Measurements from ENCODE around the gene TMEM164. TPM values are rescaled to one million over a fixed set of nuclear protein-coding genes. Genes with fewer than 3 reads are reported as not detected.

TMEM164 gene
- total and polyA plus RNA-seq, 7 donors, result 14.5 to 42.4 (median 31.7) TPM

DNA sequence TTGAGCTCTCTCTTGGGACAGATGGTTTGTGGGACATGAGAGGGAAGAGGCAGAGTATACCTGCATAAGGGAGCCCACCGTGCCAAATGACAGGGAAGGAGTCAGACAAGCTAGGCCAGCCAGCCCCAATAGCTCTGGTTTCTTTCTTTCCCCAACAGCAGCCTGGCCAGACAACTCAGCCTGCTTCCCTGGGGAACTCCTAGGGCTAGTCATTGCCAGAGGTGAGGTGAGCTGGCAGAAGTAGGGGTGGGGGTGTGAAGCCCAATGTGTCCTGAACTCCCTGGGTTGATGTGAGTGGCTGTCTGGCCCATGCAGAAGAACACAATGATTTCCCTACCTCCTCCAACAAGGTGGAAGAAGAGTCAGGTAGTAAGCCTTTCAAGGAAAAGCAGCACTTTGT, 179.4 kb downstream of the TMEM164 start:
- no peaks in the 10 kb centered on the region for H3K4me1 ChIP-seq
- H3K4me3 ChIP-seq, result no peak overlapping the region
- WGBS, 3 donors, result 80 to 88% methylated on average over 1 of the region's 1 CpG; no CpG with 5 or more reads in 1 of the 3 donors
- H3K36me3 ChIP-seq (ENCODE audit: insufficient read depth in 1 of 2, low read depth in 1 of 2), result no peaks in the 10 kb centered on the region
- peaks cover 4% of the 10 kb centered on the region for H3K9me3 ChIP-seq
- H3K27ac ChIP-seq, result no peak overlapping the region
- no peak for TF ChIP-seq CTCF (IDR thresholded peaks at IDR 0.05)
- no peak for DNase-seq
- peaks cover 0 to 4% (median 0%) of the 10 kb centered on the region in 3 donors for H3K27me3 ChIP-seq (ENCODE audit: insufficient read depth in 3 of 3, low read length in 2 of 3)
- intact Hi-C loops (cut with DNase I), result no loop called here
- ATAC-seq, result no peak

DNA sequence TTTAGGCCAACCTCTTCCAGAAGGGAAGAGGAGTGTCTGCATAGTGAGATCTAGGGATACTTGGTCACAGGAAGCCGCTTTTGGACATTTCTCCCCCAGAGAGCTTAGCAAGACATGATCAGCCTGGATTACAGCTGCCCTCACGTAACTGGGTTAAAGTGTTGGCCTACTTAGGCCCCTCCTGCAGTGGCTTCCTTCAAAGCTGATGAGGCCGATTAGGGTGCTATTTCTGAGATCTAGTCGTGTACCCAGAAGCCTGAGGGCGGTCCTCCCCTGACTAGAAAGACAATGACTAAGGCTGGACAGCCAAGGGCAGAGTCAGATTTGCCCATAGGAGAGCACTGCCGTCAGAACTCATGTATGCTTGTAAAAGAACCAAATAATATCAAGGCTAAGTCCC, 180.0 kb downstream of the TMEM164 start:
- Histone ChIP-seq H3K27me3 (ENCODE audit: insufficient read depth in 3 of 3, low read length in 2 of 3) (peaks cover 0 to 4% (median 0%) of the 10 kb centered on the region in 3 donors), H3K27ac (no peak overlapping the region), H3K4me1 (no peaks in the 10 kb centered on the region), H3K9me3 (peaks cover 4% of the 10 kb centered on the region), H3K36me3 (ENCODE audit: insufficient read depth in 1 of 2, low read depth in 1 of 2) (no peaks in the 10 kb centered on the region), H3K4me3 (no peak overlapping the region)
- 70 to 89% (median 84%) methylated on average over 6 of the region's 6 CpGs for WGBS, 3 donors
- no peak for ATAC-seq
- no peak for DNase-seq
- intact Hi-C loops (cut with DNase I), result no loop called here
- no peak for TF ChIP-seq CTCF (IDR thresholded peaks at IDR 0.05)

GRCh38 chrX:110183314-110183713, 180.4 kb downstream of the TMEM164 start:
- intact Hi-C loops (cut with DNase I), result no loop called here
- no peak for ATAC-seq
- H3K4me3 ChIP-seq, result no peak overlapping the region
- H3K27me3 ChIP-seq (ENCODE audit: insufficient read depth in 3 of 3, low read length in 2 of 3), result peaks cover 0 to 4% (median 0%) of the 10 kb centered on the region in 3 donors
- no peak for DNase-seq
- WGBS, 3 donors, result 86 to 100% (median 99%) methylated on average over 2 of the region's 2 CpGs
- peaks cover 4% of the 10 kb centered on the region for H3K9me3 ChIP-seq
- no peaks in the 10 kb centered on the region for H3K36me3 ChIP-seq (ENCODE audit: insufficient read depth in 1 of 2, low read depth in 1 of 2)
- H3K27ac ChIP-seq, result no peak overlapping the region
- no peak for TF ChIP-seq CTCF (IDR thresholded peaks at IDR 0.05)
- H3K4me1 ChIP-seq, result no peaks in the 10 kb centered on the region

GRCh38 chrX:110188701-110189558, 186.0 kb downstream of the TMEM164 start:
- intact Hi-C loops (cut with DNase I), result no loop called here
- H3K4me3 ChIP-seq, result no peak overlapping the region
- peaks cover 0 to 7% (median 0%) of the 10 kb centered on the region in 3 donors for H3K27me3 ChIP-seq (ENCODE audit: insufficient read depth in 3 of 3, low read length in 2 of 3)
- H3K27ac ChIP-seq, result no peak overlapping the region
- DNase-seq, result no peak
- WGBS, 3 donors, result 59 to 67% (median 65%) methylated on average over 4 of the region's 4 CpGs
- no peak for TF ChIP-seq CTCF (IDR thresholded peaks at IDR 0.05)
- H3K4me1 ChIP-seq, result no peaks in the 10 kb centered on the region
- H3K9me3 ChIP-seq, result peaks cover 4% of the 10 kb centered on the region
- no peaks in the 10 kb centered on the region for H3K36me3 ChIP-seq (ENCODE audit: insufficient read depth in 1 of 2, low read depth in 1 of 2)
- ATAC-seq, result peak in 1 of 4 donors; percentile 20
